ENCODE results near the gene UBAP2L. TPM values are rescaled to one million over a fixed set of nuclear protein-coding genes. Genes with fewer than 3 reads are reported as not detected.
"Not testable (repeated sequence)": the region's sequence is repeated elsewhere in the genome, so short reads cannot be mapped to it uniquely, and the experiment has no call there.

UBAP2L gene
- polyA plus RNA-seq, 1 donor (not counting 4 experiments of a cell fraction or from before 2014, with no cell fraction given), result 198 TPM

- Histone ChIP-seq H3K79me2 (ENCODE audit: control insufficient read depth, insufficient read depth, low read length) (peaks cover 12% of the 10 kb centered on the region), H3K36me3 (ENCODE audit: control insufficient read depth in 2 of 2, extremely low read depth in 1 of 2, insufficient read depth in 2 of 2, low read length in 2 of 2) (peaks cover 0 to 11% of the 10 kb centered on the region in 2 experiments), H3K4me1 (ENCODE audit: control insufficient read depth, extremely low read depth, insufficient read depth, low read length) (peaks cover 3% of the 10 kb centered on the region), H4K20me1 (ENCODE audit: control insufficient read depth, extremely low read depth, insufficient read depth, low read length) (no peaks in the 10 kb centered on the region), H3K27me3 (ENCODE audit: control insufficient read depth, extremely low read depth, insufficient read depth, low read length) (no peaks in the 10 kb centered on the region), H3K9me3 (ENCODE audit: control insufficient read depth, low read depth, low read length) (no peaks in the 10 kb centered on the region), H3K4me2 (ENCODE audit: control insufficient read depth, extremely low read depth, insufficient read depth, low read depth, low read length) (no peak overlapping the region), H3K27ac (ENCODE audit: control insufficient read depth, insufficient read depth, low read length) (no peak overlapping the region), H3K9ac (ENCODE audit: control insufficient read depth, extremely low read depth, insufficient read depth, low read length) (no peak overlapping the region), H2AFZ (ENCODE audit: control insufficient read depth, low read length) (no peak overlapping the region), H3K4me3 (ENCODE audit: control insufficient read depth in 2 of 3, extremely low read depth in 1 of 3, insufficient read depth in 2 of 3, low read depth in 1 of 3, low read length in 3 of 3) (no peak overlapping the region), H3K9me1 (ENCODE audit: control insufficient read depth, extremely low read depth, insufficient read depth, low read length) (no peaks in the 10 kb centered on the region)
- DNase-seq (ENCODE audit: low read depth, low spot score) (no peak), FAIRE-seq (no peak)
- TF ChIP-seq EZH2 (IDR thresholded peaks at IDR 0.05; ENCODE audit: low read length) (no peak), CTCF (optimal IDR thresholded peaks at IDR 0.05 in 1 of 3, IDR thresholded peaks at IDR 0.05 in 1 of 3, conservative IDR thresholded peaks at IDR 0.05 in 1 of 3; ENCODE audit: extremely low read depth in 1 of 3, insufficient read depth in 2 of 3, low read length in 3 of 3) (peak in 2 of 3 experiments; percentile 23 to 35)
- dilution Hi-C loops (cut with MboI; ENCODE audit: extremely low pct_ligation_motif_present, low sequenced_read_pairs), result no loop called here
Observed at GRCh38 chr1:154276797-154277196, 56.0 kb downstream of the UBAP2L start.

GRCh38 chr1:154287591-154287990 is 66.8 kb downstream of the UBAP2L start:
- H3K9me1 ChIP-seq (ENCODE audit: control insufficient read depth, extremely low read depth, insufficient read depth, low read length); H4K20me1 ChIP-seq (ENCODE audit: control insufficient read depth, extremely low read depth, insufficient read depth, low read length); FAIRE-seq; H3K79me2 ChIP-seq (ENCODE audit: control insufficient read depth, insufficient read depth, low read length); DNase-seq (ENCODE audit: low read depth, low spot score); H3K4me1 ChIP-seq (ENCODE audit: control insufficient read depth, extremely low read depth, insufficient read depth, low read length); H3K27me3 ChIP-seq (ENCODE audit: control insufficient read depth, extremely low read depth, insufficient read depth, low read length); H3K36me3 ChIP-seq (ENCODE audit: control insufficient read depth in 2 of 2, extremely low read depth in 1 of 2, insufficient read depth in 2 of 2, low read length in 2 of 2); H3K4me2 ChIP-seq (ENCODE audit: control insufficient read depth, extremely low read depth, insufficient read depth, low read depth, low read length); H3K9ac ChIP-seq (ENCODE audit: control insufficient read depth, extremely low read depth, insufficient read depth, low read length); H2AFZ ChIP-seq (ENCODE audit: control insufficient read depth, low read length); H3K9me3 ChIP-seq (ENCODE audit: control insufficient read depth, low read depth, low read length); H3K4me3 ChIP-seq (ENCODE audit: control insufficient read depth in 2 of 3, extremely low read depth in 1 of 3, insufficient read depth in 2 of 3, low read depth in 1 of 3, low read length in 3 of 3); H3K27ac ChIP-seq (ENCODE audit: control insufficient read depth, insufficient read depth, low read length); dilution Hi-C loops (cut with MboI; ENCODE audit: extremely low pct_ligation_motif_present, low sequenced_read_pairs): not testable (repeated sequence)

GRCh38 chr1:154288661-154289060 is 67.9 kb downstream of the UBAP2L start:
- DNase-seq (ENCODE audit: low read depth, low spot score) (no peak), FAIRE-seq (no peak)
- Histone ChIP-seq H3K4me2 (ENCODE audit: control insufficient read depth, extremely low read depth, insufficient read depth, low read depth, low read length) (no peak overlapping the region), H3K9me3 (ENCODE audit: control insufficient read depth, low read depth, low read length) (no peaks in the 10 kb centered on the region), H3K9ac (ENCODE audit: control insufficient read depth, extremely low read depth, insufficient read depth, low read length) (no peak overlapping the region), H3K79me2 (ENCODE audit: control insufficient read depth, insufficient read depth, low read length) (no peaks in the 10 kb centered on the region), H2AFZ (ENCODE audit: control insufficient read depth, low read length) (no peak overlapping the region), H3K27ac (ENCODE audit: control insufficient read depth, insufficient read depth, low read length) (no peak overlapping the region), H3K27me3 (ENCODE audit: control insufficient read depth, extremely low read depth, insufficient read depth, low read length) (no peaks in the 10 kb centered on the region), H3K4me3 (ENCODE audit: control insufficient read depth in 2 of 3, extremely low read depth in 1 of 3, insufficient read depth in 2 of 3, low read depth in 1 of 3, low read length in 3 of 3) (no peak overlapping the region), H3K9me1 (ENCODE audit: control insufficient read depth, extremely low read depth, insufficient read depth, low read length) (no peaks in the 10 kb centered on the region), H3K4me1 (ENCODE audit: control insufficient read depth, extremely low read depth, insufficient read depth, low read length) (no peaks in the 10 kb centered on the region), H4K20me1 (ENCODE audit: control insufficient read depth, extremely low read depth, insufficient read depth, low read length) (no peaks in the 10 kb centered on the region), H3K36me3 (ENCODE audit: control insufficient read depth in 2 of 2, extremely low read depth in 1 of 2, insufficient read depth in 2 of 2, low read length in 2 of 2) (no peaks in the 10 kb centered on the region)
- dilution Hi-C loops (cut with MboI; ENCODE audit: extremely low pct_ligation_motif_present, low sequenced_read_pairs), result no loop called here
- no peak for TF ChIP-seq EZH2 (IDR thresholded peaks at IDR 0.05; ENCODE audit: low read length)
- TF ChIP-seq CTCF (optimal IDR thresholded peaks at IDR 0.05 in 1 of 3, IDR thresholded peaks at IDR 0.05 in 1 of 3, conservative IDR thresholded peaks at IDR 0.05 in 1 of 3; ENCODE audit: extremely low read depth in 1 of 3, insufficient read depth in 2 of 3, low read length in 3 of 3), result no peak

Measured in keratinocyte (primary cell).